ENCODE results near the gene DSN1.

- TF ChIP-seq, protein P1, sequence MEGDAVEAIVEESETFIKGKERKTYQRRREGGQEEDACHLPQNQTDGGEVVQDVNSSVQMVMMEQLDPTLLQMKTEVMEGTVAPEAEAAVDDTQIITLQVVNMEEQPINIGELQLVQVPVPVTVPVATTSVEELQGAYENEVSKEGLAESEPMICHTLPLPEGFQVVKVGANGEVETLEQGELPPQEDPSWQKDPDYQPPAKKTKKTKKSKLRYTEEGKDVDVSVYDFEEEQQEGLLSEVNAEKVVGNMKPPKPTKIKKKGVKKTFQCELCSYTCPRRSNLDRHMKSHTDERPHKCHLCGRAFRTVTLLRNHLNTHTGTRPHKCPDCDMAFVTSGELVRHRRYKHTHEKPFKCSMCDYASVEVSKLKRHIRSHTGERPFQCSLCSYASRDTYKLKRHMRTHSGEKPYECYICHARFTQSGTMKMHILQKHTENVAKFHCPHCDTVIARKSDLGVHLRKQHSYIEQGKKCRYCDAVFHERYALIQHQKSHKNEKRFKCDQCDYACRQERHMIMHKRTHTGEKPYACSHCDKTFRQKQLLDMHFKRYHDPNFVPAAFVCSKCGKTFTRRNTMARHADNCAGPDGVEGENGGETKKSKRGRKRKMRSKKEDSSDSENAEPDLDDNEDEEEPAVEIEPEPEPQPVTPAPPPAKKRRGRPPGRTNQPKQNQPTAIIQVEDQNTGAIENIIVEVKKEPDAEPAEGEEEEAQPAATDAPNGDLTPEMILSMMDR (conservative IDR thresholded peaks at IDR 0.05; ENCODE audit: low read length) = no peak
- no peak for TF ChIP-seq EZH2phosphoT487 (IDR thresholded peaks at IDR 0.05; ENCODE audit: borderline replicate concordance)
Observed at GRCh38 chr20:36786663-36787062, 13.1 kb upstream of the DSN1 start.

Data from Loucy (cell line).